Heart left ventricle (tissue), 13 donors: ENCODE measurements around the gene FGFR1OP2.

ENCODE experiments used
- POLR2A ChIP-seq, 2 donors: fragments of 450-650 bp; IDR thresholded peaks; one replicate each; pipeline ENCODE4 v1.6.1; 2017; ENCODE audit warnings: antibody characterized with exemption in 2 of 2, mild to moderate bottlenecking in 2 of 2, moderate library complexity in 2 of 2
- TF ChIP-seq, protein P1 (sequence below), 12 donors: fragments of 200-600 bp; sonication (generic) in 4 of 12; IDR thresholded peaks; one replicate each; pipeline versions ENCODE4 v1.5.0 to v1.8.0; 2018 to 2022; ENCODE audit warnings: antibody characterized with exemption in 12 of 12, mild to moderate bottlenecking in 5 of 12
- donor health status: ischemic (EF 13 %, LVEDD 7.1; RV severe dilation, severe dysfunction).
- donor health status: DM: no; HTN: yes; CAD: no.
- donor health status: DM: no; HTN: no; CAD: no.
- donor health status: ischemic (EF 25% LVEDD 6.9; RV normal size, moderate dysfunction).
- donor health status: ischemic (EF 25% LVEDD 5.7; RV mildly dilated, moderate dysfunction).
- donor health status: ischemic (EF 35%, LVEDD 5.7; RV mildly dilated, moderate dysfunction).
- donor health status: nonischemic (EF 11% LVEDD 7.7; RV severe dilation, severe dysfunction).
- donor health status: DM: yes; HTN: yes; CAD: no.
- donor health status: PGD.
- donor health status: ischemic (EF 29% LVEDD 5.4; RV normal size, mild dysfunction).
- donor health status: nonischemic (EF 23%, LVEDD 6.1; RV moderate dilation, normal function).

DNA sequence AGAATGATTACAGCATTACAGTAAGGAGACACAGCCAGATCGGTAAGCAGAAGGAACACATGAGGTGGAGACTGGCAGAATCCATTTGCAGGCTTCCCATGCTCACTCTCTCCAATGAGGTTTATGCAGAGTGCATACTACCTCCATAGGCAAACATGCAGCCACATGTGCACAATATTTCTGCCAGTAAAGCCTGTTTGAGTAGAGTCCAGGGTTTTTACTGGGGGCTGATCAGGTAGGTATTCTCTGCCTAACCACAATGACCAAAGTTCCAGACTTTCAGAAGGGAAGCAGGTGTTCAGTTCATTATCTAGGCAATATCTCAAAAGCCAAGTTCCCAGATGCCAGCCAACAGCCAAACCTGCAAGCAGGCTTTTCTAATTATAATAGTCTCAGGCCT is 31.6 kb upstream of the FGFR1OP2 start:
- TF ChIP-seq, protein P1, sequence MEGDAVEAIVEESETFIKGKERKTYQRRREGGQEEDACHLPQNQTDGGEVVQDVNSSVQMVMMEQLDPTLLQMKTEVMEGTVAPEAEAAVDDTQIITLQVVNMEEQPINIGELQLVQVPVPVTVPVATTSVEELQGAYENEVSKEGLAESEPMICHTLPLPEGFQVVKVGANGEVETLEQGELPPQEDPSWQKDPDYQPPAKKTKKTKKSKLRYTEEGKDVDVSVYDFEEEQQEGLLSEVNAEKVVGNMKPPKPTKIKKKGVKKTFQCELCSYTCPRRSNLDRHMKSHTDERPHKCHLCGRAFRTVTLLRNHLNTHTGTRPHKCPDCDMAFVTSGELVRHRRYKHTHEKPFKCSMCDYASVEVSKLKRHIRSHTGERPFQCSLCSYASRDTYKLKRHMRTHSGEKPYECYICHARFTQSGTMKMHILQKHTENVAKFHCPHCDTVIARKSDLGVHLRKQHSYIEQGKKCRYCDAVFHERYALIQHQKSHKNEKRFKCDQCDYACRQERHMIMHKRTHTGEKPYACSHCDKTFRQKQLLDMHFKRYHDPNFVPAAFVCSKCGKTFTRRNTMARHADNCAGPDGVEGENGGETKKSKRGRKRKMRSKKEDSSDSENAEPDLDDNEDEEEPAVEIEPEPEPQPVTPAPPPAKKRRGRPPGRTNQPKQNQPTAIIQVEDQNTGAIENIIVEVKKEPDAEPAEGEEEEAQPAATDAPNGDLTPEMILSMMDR (IDR thresholded peaks at IDR 0.05), result no peak
- TF ChIP-seq POLR2A (IDR thresholded peaks at IDR 0.05), result no peak
